NB4 (cell line): ENCODE measurements around the gene ADAM20.
"Not testable (repeated sequence)": the region's sequence is repeated elsewhere in the genome, so short reads cannot be mapped to it uniquely, and the experiment has no call there.

ENCODE experiments used
- CTCF ChIP-seq: IDR thresholded peaks from one replicate; pipeline ENCODE4 v1.5.1; 2012; ENCODE audit warnings: low read depth, low read length
- POLR2A ChIP-seq: IDR thresholded peaks from 2 replicates; pipeline ENCODE4 v1.6.1; 2011; ENCODE audit warnings: mild to moderate bottlenecking; ENCODE audit not compliant: insufficient read length; ENCODE audit errors: extremely low read depth
- TF ChIP-seq, protein P1 (sequence below): IDR thresholded peaks from 2 replicates; pipeline ENCODE4 v1.6.1; 2011; ENCODE audit warnings: low read depth, low read length

- TF ChIP-seq CTCF, POLR2A: not testable (repeated sequence)
- TF ChIP-seq, protein P1, sequence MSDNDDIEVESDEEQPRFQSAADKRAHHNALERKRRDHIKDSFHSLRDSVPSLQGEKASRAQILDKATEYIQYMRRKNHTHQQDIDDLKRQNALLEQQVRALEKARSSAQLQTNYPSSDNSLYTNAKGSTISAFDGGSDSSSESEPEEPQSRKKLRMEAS: not testable (repeated sequence)
Measured at GRCh38 chr14:70475459-70475858, 59.3 kb downstream of the ADAM20 start.
